Parathyroid adenoma (tissue), 2 donors: ENCODE measurements around the gene PTGES3L.

Experiments used
- H2AFZ ChIP-seq: fragments of 300-600 bp; sonication (generic); one replicate; pipeline ENCODE4 v1.7.0; 2017; ENCODE audit warnings: antibody characterized with exemption, mild to moderate bottlenecking
- H3K27ac ChIP-seq: fragments of 300-600 bp; sonication (generic); one replicate; pipeline ENCODE4 v1.7.0; 2017
- H3K27me3 ChIP-seq: fragments of 300-600 bp; sonication (generic); one replicate; pipeline ENCODE4 v1.7.0; 2017; ENCODE audit warnings: low read length; ENCODE audit not compliant: control insufficient read depth, insufficient read depth
- H3K36me3 ChIP-seq: fragments of 300-600 bp; sonication (generic); one replicate; pipeline ENCODE4 v1.7.0; 2017; ENCODE audit warnings: low read length; ENCODE audit not compliant: control insufficient read depth, insufficient read depth
- H3K4me1 ChIP-seq: fragments of 300-600 bp; sonication (generic); one replicate; pipeline ENCODE4 v1.7.0; 2017; ENCODE audit warnings: control low read depth
- H3K4me2 ChIP-seq: fragments of 300-600 bp; sonication (generic); one replicate; pipeline ENCODE4 v1.7.0; 2017; ENCODE audit warnings: low read length
- H3K4me3 ChIP-seq: fragments of 300-600 bp; sonication (generic); one replicate; pipeline ENCODE4 v1.7.0; 2017; ENCODE audit warnings: low read depth, low read length
- H3K79me2 ChIP-seq: fragments of 300-600 bp; sonication (generic); one replicate; pipeline ENCODE4 v1.7.0; 2017; ENCODE audit warnings: control low read depth
- H3K9ac ChIP-seq: fragments of 300-600 bp; sonication (generic); one replicate; pipeline ENCODE4 v1.7.0; 2017; ENCODE audit warnings: mild to moderate bottlenecking
- H3K9me3 ChIP-seq: fragments of 300-600 bp; sonication (generic); one replicate; pipeline ENCODE4 v1.7.0; 2017; ENCODE audit warnings: low read length; ENCODE audit not compliant: control insufficient read depth
- TF ChIP-seq, protein P1 (sequence below): fragments of 300-600 bp; sonication (generic); IDR thresholded peaks from one replicate; pipeline ENCODE4 v1.7.0; 2017; ENCODE audit warnings: antibody characterized with exemption, mild to moderate bottlenecking
- donor health status: primary hyperparathyroidism.

Gene PTGES3L

DNA sequence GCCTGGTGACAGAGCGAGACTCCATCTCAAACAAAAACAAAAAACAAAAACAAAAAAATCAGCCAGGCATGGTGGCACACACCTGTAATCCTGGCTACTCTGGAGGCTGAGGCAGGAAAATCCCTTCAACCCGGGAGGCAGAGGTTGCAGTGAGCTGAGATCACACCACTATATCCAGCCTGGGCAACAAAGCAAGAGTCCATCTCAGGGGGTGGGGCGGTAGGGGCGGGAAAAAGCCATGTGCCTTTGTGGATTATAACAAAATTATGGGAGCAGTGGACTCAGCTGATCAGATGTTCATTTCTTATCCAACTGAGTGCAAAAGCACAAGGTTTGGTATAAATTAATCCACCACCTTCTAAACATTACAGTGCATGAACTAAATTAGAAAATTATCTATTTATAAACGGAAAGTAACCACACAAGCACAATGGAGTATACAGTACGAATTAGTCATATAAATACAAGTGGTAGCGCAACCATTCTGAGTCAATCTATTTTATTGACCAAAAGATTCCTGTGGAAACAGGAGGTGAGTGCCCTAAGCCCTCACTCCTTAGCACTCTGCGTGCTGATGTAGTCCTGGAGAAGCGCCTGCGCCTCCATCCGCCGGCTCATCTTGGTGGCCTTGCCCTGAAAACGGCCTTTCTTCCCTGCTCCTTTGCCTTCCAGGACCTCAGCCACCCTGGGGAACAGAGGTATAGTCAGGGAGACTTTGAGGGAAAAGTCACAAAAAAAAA, 29.7 kb downstream of the PTGES3L start:
- no peak overlapping the region for H2AFZ ChIP-seq
- no peaks in the 10 kb centered on the region for H3K9me3 ChIP-seq
- TF ChIP-seq, protein P1, sequence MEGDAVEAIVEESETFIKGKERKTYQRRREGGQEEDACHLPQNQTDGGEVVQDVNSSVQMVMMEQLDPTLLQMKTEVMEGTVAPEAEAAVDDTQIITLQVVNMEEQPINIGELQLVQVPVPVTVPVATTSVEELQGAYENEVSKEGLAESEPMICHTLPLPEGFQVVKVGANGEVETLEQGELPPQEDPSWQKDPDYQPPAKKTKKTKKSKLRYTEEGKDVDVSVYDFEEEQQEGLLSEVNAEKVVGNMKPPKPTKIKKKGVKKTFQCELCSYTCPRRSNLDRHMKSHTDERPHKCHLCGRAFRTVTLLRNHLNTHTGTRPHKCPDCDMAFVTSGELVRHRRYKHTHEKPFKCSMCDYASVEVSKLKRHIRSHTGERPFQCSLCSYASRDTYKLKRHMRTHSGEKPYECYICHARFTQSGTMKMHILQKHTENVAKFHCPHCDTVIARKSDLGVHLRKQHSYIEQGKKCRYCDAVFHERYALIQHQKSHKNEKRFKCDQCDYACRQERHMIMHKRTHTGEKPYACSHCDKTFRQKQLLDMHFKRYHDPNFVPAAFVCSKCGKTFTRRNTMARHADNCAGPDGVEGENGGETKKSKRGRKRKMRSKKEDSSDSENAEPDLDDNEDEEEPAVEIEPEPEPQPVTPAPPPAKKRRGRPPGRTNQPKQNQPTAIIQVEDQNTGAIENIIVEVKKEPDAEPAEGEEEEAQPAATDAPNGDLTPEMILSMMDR, result no peak
- no peak overlapping the region for H3K27ac ChIP-seq
- no peaks in the 10 kb centered on the region for H3K4me1 ChIP-seq
- H3K27me3 ChIP-seq, result no peaks in the 10 kb centered on the region
- no peak overlapping the region for H3K4me3 ChIP-seq
- H3K4me2 ChIP-seq, result no peak overlapping the region
- H3K79me2 ChIP-seq, result no peaks in the 10 kb centered on the region
- no peak overlapping the region for H3K9ac ChIP-seq
- no peaks in the 10 kb centered on the region for H3K36me3 ChIP-seq

DNA sequence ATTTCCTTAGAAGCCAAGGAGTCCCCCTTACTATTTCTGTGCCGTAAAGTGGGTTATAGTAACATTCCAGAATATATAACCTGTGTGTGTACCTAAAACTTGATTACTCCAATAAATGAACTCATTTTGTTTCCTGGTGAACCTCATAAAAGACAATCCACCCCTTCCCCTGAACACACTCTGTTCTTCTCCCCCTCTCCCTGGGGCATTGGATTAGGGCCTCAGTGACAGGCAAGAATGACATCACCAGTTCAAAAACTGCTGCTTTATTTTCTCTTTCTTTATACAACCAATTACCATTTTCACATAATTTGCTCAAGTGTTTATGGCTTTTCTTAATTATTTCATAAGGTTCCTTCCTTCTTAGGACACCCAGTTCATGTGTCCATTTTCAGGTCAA, 33.1 kb downstream of the PTGES3L start:
- Histone ChIP-seq H3K27ac (no peak overlapping the region), H3K9me3 (no peaks in the 10 kb centered on the region), H3K4me3 (no peak overlapping the region), H3K36me3 (no peaks in the 10 kb centered on the region), H3K27me3 (no peaks in the 10 kb centered on the region), H3K79me2 (no peaks in the 10 kb centered on the region), H3K9ac (no peak overlapping the region), H2AFZ (no peak overlapping the region), H3K4me1 (no peaks in the 10 kb centered on the region), H3K4me2 (no peak overlapping the region)
- TF ChIP-seq, protein P1, result no peak

DNA sequence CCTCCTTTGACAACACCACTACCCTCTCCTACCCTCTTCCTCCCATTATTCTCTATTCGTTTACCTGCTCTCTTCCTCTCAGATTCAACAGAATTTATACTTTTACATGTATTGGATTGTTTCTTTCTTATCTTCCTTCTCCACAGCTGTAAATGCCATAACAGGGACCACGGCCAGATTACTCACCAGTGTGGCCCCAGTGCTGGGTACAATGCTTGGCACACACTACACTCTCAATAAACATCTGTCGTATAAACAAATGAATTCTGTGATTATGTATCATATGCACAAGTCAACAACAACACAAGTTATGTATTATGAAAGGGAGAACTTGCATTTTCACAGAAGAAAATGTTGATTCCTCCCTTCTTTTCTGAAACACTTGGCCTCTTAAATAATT, 35.7 kb downstream of the PTGES3L start:
- Histone ChIP-seq H3K36me3 (no peaks in the 10 kb centered on the region), H3K4me2 (no peak overlapping the region), H3K9ac (no peak overlapping the region), H3K27ac (no peak overlapping the region), H2AFZ (no peak overlapping the region), H3K9me3 (no peaks in the 10 kb centered on the region), H3K79me2 (no peaks in the 10 kb centered on the region), H3K4me1 (no peaks in the 10 kb centered on the region), H3K27me3 (no peaks in the 10 kb centered on the region), H3K4me3 (no peak overlapping the region)
- TF ChIP-seq, protein P1, result no peak

DNA sequence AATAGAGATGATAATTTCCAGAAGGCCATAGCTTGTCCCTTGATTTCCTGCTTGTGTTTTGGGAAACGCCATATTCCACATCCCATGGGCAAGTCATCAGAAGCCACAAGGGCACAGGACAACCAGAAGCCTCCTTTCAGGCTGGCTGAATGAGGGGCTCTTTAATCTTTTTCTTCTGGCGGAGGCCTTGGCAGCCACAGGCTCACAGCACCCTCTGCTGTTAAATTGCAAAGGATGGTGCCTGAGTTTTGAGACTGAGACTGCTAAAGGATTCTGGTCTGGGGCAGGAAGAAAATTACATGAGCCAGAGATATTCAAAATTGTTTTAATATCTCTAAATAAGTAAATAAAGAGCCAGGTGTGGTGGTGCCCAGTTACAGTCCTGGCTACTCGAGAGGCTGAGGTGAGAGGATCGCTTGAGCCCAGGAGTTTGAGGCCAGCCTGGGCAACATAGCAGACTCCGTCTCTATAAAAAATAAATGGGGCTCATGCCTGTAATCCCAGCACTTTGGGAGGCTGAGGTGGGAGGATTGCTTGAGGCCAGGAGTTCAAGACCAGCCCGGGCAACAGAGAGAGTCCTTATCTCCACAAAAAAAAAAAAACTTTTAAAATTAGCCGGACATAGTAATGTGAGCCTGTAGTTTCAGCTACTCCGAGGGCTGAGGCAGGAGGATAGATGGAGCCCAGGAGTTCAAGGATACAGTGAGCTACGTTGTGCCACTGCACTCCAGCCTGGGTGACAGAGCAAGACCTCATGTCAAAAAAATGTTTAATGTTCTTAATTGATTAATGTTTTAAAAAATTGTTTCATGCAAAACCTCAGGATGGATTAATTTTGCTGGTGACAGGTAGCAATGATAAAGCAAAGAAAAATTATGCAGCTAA, 41.9 kb downstream of the PTGES3L start:
- Histone ChIP-seq H3K4me2 (no peak overlapping the region), H3K4me3 (no peak overlapping the region), H3K9me3 (no peaks in the 10 kb centered on the region), H3K27me3 (no peaks in the 10 kb centered on the region), H3K4me1 (no peaks in the 10 kb centered on the region), H3K27ac (no peak overlapping the region), H3K36me3 (no peaks in the 10 kb centered on the region), H3K79me2 (no peaks in the 10 kb centered on the region), H2AFZ (peak overlapping the region; percentile 16), H3K9ac (no peak overlapping the region)
- TF ChIP-seq, protein P1, result peak; percentile 59
